Endodermal cell (in vitro differentiated cells): ENCODE measurements around the gene C11orf65. TPM values are rescaled to one million over a fixed set of nuclear protein-coding genes. Genes with fewer than 3 reads are reported as not detected.

ENCODE experiments used
- DNase-seq: peaks from one replicate; pipeline ENCODE4 v3.0.0-alpha.2; 2017
- H3K27ac ChIP-seq: 2 replicates; pipeline ENCODE4 v1.5.1; 2013; ENCODE audit warnings: mild to moderate bottlenecking, low read depth, low read length, moderate library complexity
- H3K27me3 ChIP-seq: 2 replicates; pipeline ENCODE4 v1.6.1; 2013; ENCODE audit warnings: mild to moderate bottlenecking, low read length, moderate library complexity; ENCODE audit not compliant: insufficient read depth, control insufficient read depth, poor library complexity, severe bottlenecking
- H3K36me3 ChIP-seq: 2 replicates; pipeline ENCODE4 v1.7.0; 2013; ENCODE audit warnings: mild to moderate bottlenecking, low read length, moderate library complexity; ENCODE audit not compliant: control insufficient read depth, insufficient read depth
- H3K4me1 ChIP-seq: one replicate; pipeline ENCODE4 v1.7.0; 2013; ENCODE audit warnings: low read length; ENCODE audit not compliant: control insufficient read depth, insufficient read depth
- H3K4me3 ChIP-seq: 2 replicates; pipeline ENCODE4 v1.5.1; 2013; ENCODE audit warnings: mild to moderate bottlenecking, low read length, moderate library complexity
- H3K9ac ChIP-seq: 2 replicates; pipeline ENCODE4 v1.6.1; 2013; ENCODE audit warnings: mild to moderate bottlenecking, low read length, moderate library complexity; ENCODE audit not compliant: poor library complexity, severe bottlenecking; ENCODE audit errors: extremely low read depth
- H3K9me3 ChIP-seq: 2 replicates; pipeline ENCODE4 v1.6.1; 2013; ENCODE audit warnings: mild to moderate bottlenecking, low read length, moderate library complexity; ENCODE audit not compliant: control insufficient read depth
- H3K27ac Mint-ChIP-seq: 2 replicates; pipeline ENCODE4 v1.8.0; 2020; ENCODE audit warnings: mixed read lengths
- H3K27me3 Mint-ChIP-seq: 2 replicates; pipeline ENCODE4 v1.8.0; 2021; ENCODE audit warnings: mild to moderate bottlenecking, mixed read lengths; ENCODE audit not compliant: insufficient read depth
- H3K36me3 Mint-ChIP-seq: 2 replicates; pipeline ENCODE4 v1.8.0; 2020; ENCODE audit warnings: low read depth, mixed read lengths
- H3K4me1 Mint-ChIP-seq: 2 replicates; pipeline ENCODE4 v1.8.0; 2020; ENCODE audit warnings: mixed read lengths
- H3K4me3 Mint-ChIP-seq: 2 replicates; pipeline ENCODE4 v1.8.0; 2020; ENCODE audit warnings: mild to moderate bottlenecking, moderate library complexity, mixed read lengths
- H3K9me3 Mint-ChIP-seq: 2 replicates; pipeline ENCODE4 v1.8.0; 2020; ENCODE audit warnings: mild to moderate bottlenecking, mixed read lengths
- CTCF ChIP-seq: fragments of 200-600 bp; sonication (generic); conservative IDR thresholded peaks from 2 replicates; pipeline ENCODE4 v1.5.0; 2021; ENCODE audit warnings: antibody characterized with exemption, mild to moderate bottlenecking
- WGBS, 2 experiments: methylation state at CpG; one replicate each; pipeline versions ENCODE4 v1.1.5 to v1.1.7; 2013; ENCODE audit warnings: missing lambda C conversion rate in 2 of 2, mixed read lengths in 1 of 2; ENCODE audit not compliant: insufficient coverage in 1 of 2, insufficient read length in 1 of 2; 5-methylcytosine and 5-hydroxymethylcytosine counted together
- total RNA-seq, 2 donors: library from RNA; stranded (reverse); fragmentation: NEBNext Ultra II Directional in 1 of 2; extraction: Animal tissue kit (Norgen Biotek cat#: 25700) in 1 of 2; gene quantifications; 2 replicates in 1 of 2; 3 replicates in 1 of 2; pipeline ENCODE4 v1.2.1, GENCODE V29; 2021

Gene C11orf65
- total RNA-seq, 2 donors from 2014 or later = 1.3 to 2.8 TPM

- no peak overlapping the region for H3K4me3 Mint-ChIP-seq
Observed at GRCh38 chr11:108495326-108495725, 28.0 kb upstream of the C11orf65 start.

GRCh38 chr11:108494182-108494581, 26.9 kb upstream of the C11orf65 start:
- H3K4me1 Mint-ChIP-seq = peaks cover 22% of the 10 kb centered on the region
- no peak overlapping the region for H3K9ac ChIP-seq
- H3K9me3 ChIP-seq = no peaks in the 10 kb centered on the region
- H3K4me1 ChIP-seq = no peaks in the 10 kb centered on the region
- H3K27me3 ChIP-seq = no peaks in the 10 kb centered on the region
- H3K27ac Mint-ChIP-seq = no peak overlapping the region
- peaks cover 10% of the 10 kb centered on the region for H3K36me3 ChIP-seq
- H3K27me3 Mint-ChIP-seq = peaks cover 3% of the 10 kb centered on the region
- H3K9me3 Mint-ChIP-seq = no peaks in the 10 kb centered on the region
- TF ChIP-seq CTCF = no peak
- H3K4me3 Mint-ChIP-seq = no peak overlapping the region
- peaks cover 6% of the 10 kb centered on the region for H3K36me3 Mint-ChIP-seq
- WGBS, 2 experiments = 93 to 97% methylated on average over 5 to 6 of the region's 6 CpGs
- H3K27ac ChIP-seq = no peak overlapping the region
- no peak overlapping the region for H3K4me3 ChIP-seq
- no peak for DNase-seq

More at GRCh38 chr11:108495326-108495725, 28.0 kb upstream of the C11orf65 start:
- Mint-ChIP-seq H3K9me3 (no peaks in the 10 kb centered on the region), H3K4me1 (peaks cover 22% of the 10 kb centered on the region), H3K27me3 (peaks cover 12% of the 10 kb centered on the region), H3K27ac (no peak overlapping the region), H3K36me3 (peaks cover 4% of the 10 kb centered on the region)
- no peak for TF ChIP-seq CTCF
- Histone ChIP-seq H3K9ac (no peak overlapping the region), H3K4me3 (no peak overlapping the region), H3K27me3 (peaks cover 5% of the 10 kb centered on the region), H3K27ac (no peak overlapping the region), H3K9me3 (no peaks in the 10 kb centered on the region), H3K36me3 (peaks cover 1% of the 10 kb centered on the region), H3K4me1 (no peaks in the 10 kb centered on the region)
- 95 to 96% methylated on average over 3 of the region's 3 CpGs for WGBS, 2 experiments
- no peak for DNase-seq

- no peak overlapping the region for H3K27ac Mint-ChIP-seq
- no peak for TF ChIP-seq CTCF
- H3K27ac ChIP-seq = no peak overlapping the region
- H3K9me3 ChIP-seq = peaks cover 13% of the 10 kb centered on the region
- H3K36me3 ChIP-seq = peaks cover 19% of the 10 kb centered on the region
- H3K4me3 ChIP-seq = no peak overlapping the region
- no peaks in the 10 kb centered on the region for H3K4me1 ChIP-seq
- no peak overlapping the region for H3K4me3 Mint-ChIP-seq
- peaks cover 20% of the 10 kb centered on the region for H3K36me3 Mint-ChIP-seq
- DNase-seq = no peak
- H3K27me3 Mint-ChIP-seq = peaks cover 4% of the 10 kb centered on the region
- peaks cover 20% of the 10 kb centered on the region for H3K4me1 Mint-ChIP-seq
- WGBS, 2 experiments = 92 to 93% methylated on average over 2 to 3 of the region's 3 CpGs
- H3K9me3 Mint-ChIP-seq = peaks cover 7% of the 10 kb centered on the region
- H3K9ac ChIP-seq = no peak overlapping the region
- no peaks in the 10 kb centered on the region for H3K27me3 ChIP-seq
Observed at GRCh38 chr11:108491936-108492335, 24.6 kb upstream of the C11orf65 start.
